HG03039 (cell line): ENCODE measurements around the gene PLXNA2.

Source experiments
- ATAC-seq: cut with Tn5 transposase; IDR thresholded peaks from one replicate; pipeline ENCODE4 v1.9.1; 2021; ENCODE audit warnings: mild to moderate bottlenecking, moderate library complexity; ENCODE audit not compliant: unreplicated experiment

The PLXNA2 gene

GRCh38 chr1:208183977-208184911, 59.9 kb downstream of the PLXNA2 start:
- no peak for ATAC-seq

DNA sequence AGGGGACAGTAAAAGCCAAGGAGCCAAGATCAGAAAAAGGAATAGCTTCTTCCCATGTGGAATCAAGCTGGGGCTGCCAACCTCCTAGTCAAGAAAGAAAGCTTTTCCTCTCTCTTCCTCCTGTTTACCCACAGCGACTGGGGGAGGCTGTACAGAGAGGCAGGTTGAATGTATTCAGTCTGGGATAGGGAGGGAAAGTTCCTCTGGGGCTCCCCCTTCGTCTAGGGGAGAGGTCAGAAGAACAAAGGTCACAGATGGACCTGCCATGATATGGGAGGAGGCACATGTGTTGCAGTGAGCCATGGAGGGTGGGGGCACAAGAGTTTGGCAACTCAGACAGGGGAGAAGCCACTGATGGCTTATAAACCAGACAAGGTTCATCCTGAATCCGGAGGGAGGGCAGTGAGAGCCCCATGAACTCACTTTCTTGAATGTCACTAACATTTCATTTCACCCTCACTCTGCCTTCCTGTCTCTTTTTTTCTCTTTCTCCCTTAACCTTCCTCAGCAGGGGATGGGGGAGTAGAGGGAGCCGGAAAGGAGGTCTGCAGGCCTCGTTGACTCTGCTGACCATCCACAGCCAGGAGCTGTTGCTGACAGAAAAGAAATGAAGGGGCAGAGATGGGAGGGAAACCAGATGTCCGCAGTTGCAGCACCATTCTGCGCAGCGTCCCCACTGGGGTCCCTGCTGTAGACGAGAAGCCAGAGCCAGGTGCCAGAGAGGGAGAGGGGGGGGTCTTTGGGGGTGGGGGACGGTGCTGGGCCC, 61.1 kb downstream of the PLXNA2 start:
- ATAC-seq, result no peak

DNA sequence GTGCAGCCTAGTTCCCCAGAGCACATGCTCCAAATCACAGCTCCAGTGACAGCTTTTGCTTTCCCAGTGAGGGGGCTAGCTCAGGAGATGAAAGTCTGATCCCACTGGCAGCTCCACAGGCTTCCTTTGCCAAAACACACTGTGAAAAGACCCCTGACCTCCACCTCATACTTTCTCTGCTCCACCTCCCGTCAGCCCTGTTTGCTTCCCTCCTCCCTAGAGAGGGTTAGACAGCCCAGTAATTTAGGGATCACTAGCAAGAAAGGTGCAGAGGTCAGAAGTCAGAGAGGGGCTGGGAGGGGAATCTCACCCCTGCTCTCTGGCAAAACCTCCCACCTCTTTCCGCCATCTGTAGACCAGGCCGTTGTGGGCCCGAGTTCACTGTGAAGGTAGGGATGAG, 62.8 kb downstream of the PLXNA2 start:
- no peak for ATAC-seq

DNA sequence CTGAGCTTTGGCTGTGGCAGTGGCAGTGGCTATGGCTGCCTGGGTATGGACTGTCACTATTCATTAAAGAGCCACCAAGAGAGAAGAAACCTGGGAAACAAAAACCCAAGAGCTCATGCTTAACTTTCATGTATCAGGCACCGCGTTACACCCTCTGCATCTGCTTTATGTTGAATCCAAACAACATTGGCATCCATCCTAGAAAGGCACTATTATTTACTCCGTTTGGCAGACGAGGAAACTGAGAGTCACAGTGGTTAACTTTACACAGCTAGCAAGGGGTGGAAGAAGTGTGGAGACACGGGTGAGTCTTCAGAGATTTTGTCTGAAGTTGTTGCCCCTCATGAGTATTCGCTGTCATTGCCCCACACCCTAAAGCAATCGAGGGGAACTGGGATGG, 63.8 kb downstream of the PLXNA2 start:
- no peak for ATAC-seq

- ATAC-seq, result no peak
These were observed 64.2 kb downstream of the PLXNA2 start for GRCh38 chr1:208179961-208180409.

DNA sequence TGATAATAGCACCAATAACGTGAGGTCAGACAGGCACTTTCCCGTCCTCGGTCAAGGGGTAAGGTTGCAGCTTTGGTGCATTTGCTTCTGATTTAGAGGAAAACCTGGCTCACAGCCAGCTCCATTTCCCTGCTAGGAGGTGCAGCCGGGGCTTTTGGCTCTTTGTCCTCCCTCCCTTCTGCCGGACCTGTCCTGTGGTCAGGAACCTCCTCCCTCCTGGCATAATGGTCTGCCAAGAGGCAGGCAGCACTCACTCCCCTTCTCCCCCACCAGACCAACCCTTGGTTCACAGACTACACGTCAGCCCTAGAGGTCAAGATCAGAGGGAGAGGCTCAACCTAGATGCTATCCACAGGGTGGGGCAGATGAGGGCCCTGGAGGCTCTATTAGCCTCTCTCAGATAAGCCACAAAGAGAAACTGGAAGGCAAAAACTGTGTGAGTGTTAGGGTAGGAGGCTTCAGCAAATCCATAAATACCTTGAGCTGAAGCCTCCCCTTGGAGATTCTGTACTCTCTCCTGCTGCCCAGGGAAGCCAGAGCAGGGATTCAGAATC, 64.8 kb downstream of the PLXNA2 start:
- no peak for ATAC-seq

DNA sequence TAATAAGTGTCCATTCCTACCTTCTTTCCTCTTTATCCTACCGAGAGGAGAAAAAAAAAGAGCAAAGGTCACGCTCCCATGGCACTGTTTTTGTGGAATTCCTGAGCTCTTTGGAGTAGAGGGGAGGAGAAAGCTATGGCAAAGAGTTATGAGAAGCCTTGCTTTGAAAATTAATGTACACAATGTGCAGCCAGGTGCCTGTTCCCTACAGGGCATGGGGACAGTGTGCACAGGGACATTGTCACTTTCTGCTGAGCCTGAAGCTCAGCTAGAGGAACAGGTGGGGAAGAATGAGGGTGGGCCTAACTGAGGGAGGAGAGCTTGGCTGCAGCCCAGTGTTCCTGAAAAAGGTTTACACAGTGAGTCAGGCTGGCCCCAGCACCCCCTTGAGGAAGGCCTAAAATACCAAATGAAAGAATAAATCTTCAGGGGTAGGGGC, 66.1 kb downstream of the PLXNA2 start:
- ATAC-seq, result no peak

- peak; percentile 81 for ATAC-seq
These were observed 66.5 kb downstream of the PLXNA2 start for GRCh38 chr1:208177656-208178055.

GRCh38 chr1:208176649-208177048, 67.5 kb downstream of the PLXNA2 start:
- ATAC-seq, result no peak

- ATAC-seq, result no peak
These were observed 68.7 kb downstream of the PLXNA2 start for GRCh38 chr1:208175508-208175895.

GRCh38 chr1:208174731-208175507, 69.3 kb downstream of the PLXNA2 start:
- no peak for ATAC-seq

DNA sequence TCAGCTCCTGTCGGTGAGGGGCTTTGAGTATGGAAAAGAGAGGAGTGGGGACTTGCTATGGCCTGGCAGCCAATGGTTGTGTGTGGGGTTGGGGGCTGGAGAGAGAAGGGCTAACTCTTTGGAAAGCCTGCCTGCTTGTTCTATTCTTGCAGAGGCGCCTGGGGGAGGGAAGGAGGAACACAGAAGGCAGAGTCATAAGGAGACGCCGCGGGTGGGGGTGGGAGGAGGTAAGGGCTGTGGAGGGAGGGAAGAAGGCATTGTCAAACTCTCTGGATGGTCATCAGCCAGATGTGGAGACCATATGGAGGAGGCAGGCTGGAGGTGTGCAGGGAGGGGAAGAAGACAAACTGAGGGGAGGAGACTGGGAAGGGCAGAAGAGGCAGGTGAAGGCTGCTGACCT, 70.0 kb downstream of the PLXNA2 start:
- ATAC-seq, result no peak

DNA sequence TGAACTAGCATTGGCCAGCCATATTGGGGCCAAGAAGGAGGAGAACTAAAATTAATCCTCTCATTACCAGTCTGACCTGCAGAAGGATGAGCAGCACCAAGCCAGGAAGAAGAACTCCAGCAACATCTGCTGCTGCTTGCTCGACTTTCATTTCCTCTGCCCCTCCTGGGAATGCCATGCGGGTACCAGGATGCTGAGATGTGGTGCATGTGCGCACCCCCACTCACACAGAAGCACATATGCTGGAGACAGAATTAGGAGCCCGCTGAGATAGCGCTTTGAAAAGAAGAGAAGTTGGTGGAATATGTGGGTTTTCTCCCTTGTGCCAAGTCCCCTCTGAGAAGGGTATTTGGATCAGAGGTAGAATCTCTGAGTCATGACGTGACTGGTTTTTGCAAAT, 70.4 kb downstream of the PLXNA2 start:
- ATAC-seq, result no peak

DNA sequence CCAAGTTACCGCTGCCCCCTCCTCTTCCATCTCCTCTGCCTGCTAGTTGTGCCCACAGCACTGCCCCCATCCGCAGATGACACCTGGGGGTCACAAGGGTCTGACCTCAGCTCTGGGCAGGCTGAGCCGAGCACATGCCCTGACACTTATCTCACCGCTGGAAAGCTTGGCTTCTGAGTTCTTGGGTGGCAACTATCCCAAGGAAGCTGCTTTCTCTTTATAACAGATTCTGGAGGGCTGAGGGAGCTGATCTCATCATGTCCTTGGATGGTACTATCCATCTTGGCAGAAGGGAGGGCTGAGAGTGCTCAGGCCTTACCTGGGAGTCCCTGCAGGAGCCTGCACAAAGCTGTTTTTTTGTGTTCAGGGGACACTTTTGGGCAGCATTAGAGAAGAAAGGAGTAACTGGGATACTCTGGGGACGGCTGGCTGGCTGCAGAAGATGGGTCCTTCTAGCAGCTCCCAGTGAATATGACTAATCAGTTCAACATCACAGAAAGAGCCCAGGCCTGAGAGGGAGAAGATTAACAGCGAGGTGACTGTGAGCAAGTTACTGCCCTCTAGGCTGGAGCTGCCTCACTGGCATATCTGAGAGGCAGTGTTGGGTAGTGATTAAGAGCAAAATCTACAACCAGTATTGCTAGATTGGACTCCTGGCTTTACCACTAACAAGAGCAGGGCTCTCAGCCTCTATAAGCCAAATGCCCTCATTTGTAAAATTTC, 71.6 kb downstream of the PLXNA2 start:
- no peak for ATAC-seq

GRCh38 chr1:208171616-208172422, 72.4 kb downstream of the PLXNA2 start:
- ATAC-seq, result no peak

- ATAC-seq, result no peak
These were observed 73.9 kb downstream of the PLXNA2 start for GRCh38 chr1:208170252-208170651.

DNA sequence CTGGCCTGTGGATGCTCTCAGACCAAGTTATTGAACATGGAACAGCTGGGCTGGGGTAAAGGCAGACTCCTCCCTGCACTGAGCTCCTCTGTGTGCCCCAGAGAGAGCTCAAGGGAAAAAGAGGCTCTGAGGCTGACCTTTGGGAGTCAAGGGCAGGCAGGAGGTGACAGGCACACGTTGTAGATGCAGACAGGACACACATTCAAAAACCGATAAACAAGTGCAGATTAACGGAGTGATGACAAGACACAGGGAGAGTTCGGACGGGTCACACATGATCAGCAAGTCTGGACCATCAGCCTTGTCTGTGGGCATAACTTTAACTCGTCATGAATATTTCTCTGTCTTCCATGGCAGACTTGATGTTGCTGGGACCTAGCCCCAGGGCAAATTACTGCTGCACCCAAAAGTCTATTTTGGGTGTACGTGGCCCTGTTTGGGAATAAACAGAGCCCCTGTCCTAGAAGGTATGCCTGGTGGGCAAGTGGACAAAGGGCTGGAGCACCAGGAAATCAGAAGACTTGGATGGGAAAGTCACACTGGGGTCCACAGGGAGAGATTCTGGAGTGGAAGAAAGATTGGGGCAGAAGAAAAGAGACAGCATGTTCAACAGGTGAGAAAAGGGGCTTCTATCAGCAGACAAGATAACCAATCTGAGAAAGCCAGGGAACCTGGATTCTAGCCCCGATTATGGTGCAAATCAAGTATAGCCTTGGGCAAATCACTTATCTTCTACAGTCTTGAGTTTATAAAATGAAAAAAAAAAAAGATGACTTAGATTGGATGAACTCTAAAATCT, 74.9 kb downstream of the PLXNA2 start:
- no peak for ATAC-seq

GRCh38 chr1:208167261-208167869, 76.8 kb downstream of the PLXNA2 start:
- ATAC-seq, result no peak
